ENCODE results near the gene PCSK6. TPM values are rescaled to one million over a fixed set of nuclear protein-coding genes. Genes with fewer than 3 reads are reported as not detected.

Gene PCSK6
- total and polyA plus RNA-seq, 2 of the 8 experiments (the other 6 are each of a cell fraction or from before 2014, with no cell fraction given): 1.9 to 4.0 TPM

GRCh38 chr15:101530224-101530958 is 40.9 kb upstream of the PCSK6 start (continued):
- TF ChIP-seq, protein P1, sequence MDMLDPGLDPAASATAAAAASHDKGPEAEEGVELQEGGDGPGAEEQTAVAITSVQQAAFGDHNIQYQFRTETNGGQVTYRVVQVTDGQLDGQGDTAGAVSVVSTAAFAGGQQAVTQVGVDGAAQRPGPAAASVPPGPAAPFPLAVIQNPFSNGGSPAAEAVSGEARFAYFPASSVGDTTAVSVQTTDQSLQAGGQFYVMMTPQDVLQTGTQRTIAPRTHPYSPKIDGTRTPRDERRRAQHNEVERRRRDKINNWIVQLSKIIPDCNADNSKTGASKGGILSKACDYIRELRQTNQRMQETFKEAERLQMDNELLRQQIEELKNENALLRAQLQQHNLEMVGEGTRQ (IDR thresholded peaks at IDR 0.05; ENCODE audit: low read length): no peak
- no peak for TF ChIP-seq ATF2 (IDR thresholded peaks at IDR 0.05; ENCODE audit: low read length)
- TF ChIP-seq, protein P2, sequence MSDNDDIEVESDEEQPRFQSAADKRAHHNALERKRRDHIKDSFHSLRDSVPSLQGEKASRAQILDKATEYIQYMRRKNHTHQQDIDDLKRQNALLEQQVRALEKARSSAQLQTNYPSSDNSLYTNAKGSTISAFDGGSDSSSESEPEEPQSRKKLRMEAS (IDR thresholded peaks at IDR 0.05): no peak
- TF ChIP-seq ASH2L (IDR thresholded peaks at IDR 0.05; ENCODE audit: low read length): no peak
- TF ChIP-seq SP1 (IDR thresholded peaks at IDR 0.05; ENCODE audit: low read depth, low read length): no peak
- no peak for TF ChIP-seq SIN3A (conservative IDR thresholded peaks at IDR 0.05 in 1 of 2, IDR thresholded peaks at IDR 0.05 in 1 of 2; ENCODE audit: low read depth in 1 of 2, low read length in 2 of 2)

All from H1 (cell line).